Nephron progenitor cell (in vitro differentiated cells): Measurements from ENCODE around the gene CRAMP1.
A peak's percentile ranks its signal among the peaks of the same experiment; 100 is the strongest.

Experiments
- DNase-seq: peaks from one replicate; pipeline ENCODE4 v3.0.0; 2021
- H3K27ac Mint-ChIP-seq: 2 replicates; pipeline ENCODE4 v1.8.0; 2021; ENCODE audit warnings: mild to moderate bottlenecking, moderate library complexity, mixed read lengths
- H3K27me3 Mint-ChIP-seq: 2 replicates; pipeline ENCODE4 v1.8.0; 2021; ENCODE audit warnings: mild to moderate bottlenecking, low read depth, mixed read lengths; ENCODE audit not compliant: poor library complexity
- H3K36me3 Mint-ChIP-seq: 2 replicates; pipeline ENCODE4 v1.8.0; 2021; ENCODE audit warnings: low read depth, mixed read lengths
- H3K4me1 Mint-ChIP-seq: 2 replicates; pipeline ENCODE4 v1.8.0; 2021; ENCODE audit warnings: mixed read lengths
- H3K4me3 Mint-ChIP-seq: 2 replicates; pipeline ENCODE4 v1.8.0; 2021; ENCODE audit warnings: mild to moderate bottlenecking, moderate library complexity, mixed read lengths
- H3K9me3 Mint-ChIP-seq: 2 replicates; pipeline ENCODE4 v1.8.0; 2021; ENCODE audit warnings: mild to moderate bottlenecking, moderate library complexity, mixed read lengths
- CTCF ChIP-seq: fragments of 200-600 bp; sonication (generic); IDR thresholded peaks from 2 replicates; pipeline ENCODE4 v1.5.0; 2021; ENCODE audit warnings: antibody characterized with exemption

Gene CRAMP1

GRCh38 chr16:1680361-1680760 is 68.2 kb downstream of the CRAMP1 start:
- DNase-seq, result no peak
- no peak for TF ChIP-seq CTCF
- Mint-ChIP-seq H3K27ac (peak overlapping the region; percentile 93), H3K9me3 (no peaks in the 10 kb centered on the region), H3K36me3 (peaks cover 35% of the 10 kb centered on the region), H3K27me3 (no peaks in the 10 kb centered on the region), H3K4me3 (peak overlapping the region; percentile 72), H3K4me1 (peaks cover 45% of the 10 kb centered on the region)

- Mint-ChIP-seq H3K4me3 (peak overlapping the region; percentile 72), H3K27ac (no peak overlapping the region), H3K9me3 (no peaks in the 10 kb centered on the region), H3K27me3 (no peaks in the 10 kb centered on the region), H3K36me3 (peaks cover 40% of the 10 kb centered on the region), H3K4me1 (peaks cover 45% of the 10 kb centered on the region)
- DNase-seq, result no peak
- TF ChIP-seq CTCF, result no peak
Measured at GRCh38 chr16:1681032-1681431, 68.9 kb downstream of the CRAMP1 start.

GRCh38 chr16:1687427-1688316 is 75.5 kb downstream of the CRAMP1 start:
- Mint-ChIP-seq H3K27ac (peak overlapping the region; percentile 63), H3K4me1 (no peaks in the 10 kb centered on the region), H3K36me3 (peaks cover 77% of the 10 kb centered on the region), H3K27me3 (no peaks in the 10 kb centered on the region), H3K9me3 (no peaks in the 10 kb centered on the region), H3K4me3 (no peak overlapping the region)
- TF ChIP-seq CTCF, result no peak
- no peak for DNase-seq

- Mint-ChIP-seq H3K9me3 (no peaks in the 10 kb centered on the region), H3K27ac (no peak overlapping the region), H3K27me3 (no peaks in the 10 kb centered on the region), H3K36me3 (peaks cover 82% of the 10 kb centered on the region), H3K4me1 (no peaks in the 10 kb centered on the region), H3K4me3 (no peak overlapping the region)
- DNase-seq, result no peak
- no peak for TF ChIP-seq CTCF
Measured at GRCh38 chr16:1688807-1689560, 76.8 kb downstream of the CRAMP1 start.

- H3K27ac Mint-ChIP-seq, result no peak overlapping the region
- H3K9me3 Mint-ChIP-seq, result no peaks in the 10 kb centered on the region
- H3K27me3 Mint-ChIP-seq, result no peaks in the 10 kb centered on the region
- no peak for TF ChIP-seq CTCF
- H3K4me3 Mint-ChIP-seq, result no peak overlapping the region
- H3K4me1 Mint-ChIP-seq, result no peaks in the 10 kb centered on the region
- H3K36me3 Mint-ChIP-seq, result peaks cover 88% of the 10 kb centered on the region
- DNase-seq, result no peak
Measured at GRCh38 chr16:1689853-1690252, 77.7 kb downstream of the CRAMP1 start.
